ENCODE data around the gene RENBP.

RENBP gene

GRCh38 chrX:153945956-153946943 lies 1.8 kb upstream of the RENBP start:
- Histone ChIP-seq H3K27me3 (replicated peaks; ENCODE audit: control insufficient read depth, insufficient read depth, low read length) (no peaks in the 10 kb centered on the region), H3K4me3 (replicated peaks; ENCODE audit: low read depth, low read length) (no peak overlapping the region), H3K36me3 (ENCODE audit: control insufficient read depth, insufficient read depth, low read length) (peaks cover 13% of the 10 kb centered on the region)
- no peak for DNase-seq (ENCODE audit: extremely low read depth, insufficient read length)
- TF ChIP-seq, protein P1, sequence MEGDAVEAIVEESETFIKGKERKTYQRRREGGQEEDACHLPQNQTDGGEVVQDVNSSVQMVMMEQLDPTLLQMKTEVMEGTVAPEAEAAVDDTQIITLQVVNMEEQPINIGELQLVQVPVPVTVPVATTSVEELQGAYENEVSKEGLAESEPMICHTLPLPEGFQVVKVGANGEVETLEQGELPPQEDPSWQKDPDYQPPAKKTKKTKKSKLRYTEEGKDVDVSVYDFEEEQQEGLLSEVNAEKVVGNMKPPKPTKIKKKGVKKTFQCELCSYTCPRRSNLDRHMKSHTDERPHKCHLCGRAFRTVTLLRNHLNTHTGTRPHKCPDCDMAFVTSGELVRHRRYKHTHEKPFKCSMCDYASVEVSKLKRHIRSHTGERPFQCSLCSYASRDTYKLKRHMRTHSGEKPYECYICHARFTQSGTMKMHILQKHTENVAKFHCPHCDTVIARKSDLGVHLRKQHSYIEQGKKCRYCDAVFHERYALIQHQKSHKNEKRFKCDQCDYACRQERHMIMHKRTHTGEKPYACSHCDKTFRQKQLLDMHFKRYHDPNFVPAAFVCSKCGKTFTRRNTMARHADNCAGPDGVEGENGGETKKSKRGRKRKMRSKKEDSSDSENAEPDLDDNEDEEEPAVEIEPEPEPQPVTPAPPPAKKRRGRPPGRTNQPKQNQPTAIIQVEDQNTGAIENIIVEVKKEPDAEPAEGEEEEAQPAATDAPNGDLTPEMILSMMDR (IDR thresholded peaks at IDR 0.05; ENCODE audit: insufficient read depth, low read length, poor library complexity, severe bottlenecking) = no peak

GRCh38 chrX:153944800-153945150 lies 332 bp upstream of the RENBP start:
- no peak for DNase-seq (ENCODE audit: extremely low read depth, insufficient read length)
- Histone ChIP-seq H3K27me3 (replicated peaks; ENCODE audit: control insufficient read depth, insufficient read depth, low read length) (no peaks in the 10 kb centered on the region), H3K4me3 (replicated peaks; ENCODE audit: low read depth, low read length) (no peak overlapping the region), H3K36me3 (ENCODE audit: control insufficient read depth, insufficient read depth, low read length) (peaks cover 1% of the 10 kb centered on the region; the same call in 1 of the 2 replicates)
- TF ChIP-seq, protein P1 (IDR thresholded peaks at IDR 0.05; ENCODE audit: insufficient read depth, low read length, poor library complexity, severe bottlenecking) = no peak

DNA sequence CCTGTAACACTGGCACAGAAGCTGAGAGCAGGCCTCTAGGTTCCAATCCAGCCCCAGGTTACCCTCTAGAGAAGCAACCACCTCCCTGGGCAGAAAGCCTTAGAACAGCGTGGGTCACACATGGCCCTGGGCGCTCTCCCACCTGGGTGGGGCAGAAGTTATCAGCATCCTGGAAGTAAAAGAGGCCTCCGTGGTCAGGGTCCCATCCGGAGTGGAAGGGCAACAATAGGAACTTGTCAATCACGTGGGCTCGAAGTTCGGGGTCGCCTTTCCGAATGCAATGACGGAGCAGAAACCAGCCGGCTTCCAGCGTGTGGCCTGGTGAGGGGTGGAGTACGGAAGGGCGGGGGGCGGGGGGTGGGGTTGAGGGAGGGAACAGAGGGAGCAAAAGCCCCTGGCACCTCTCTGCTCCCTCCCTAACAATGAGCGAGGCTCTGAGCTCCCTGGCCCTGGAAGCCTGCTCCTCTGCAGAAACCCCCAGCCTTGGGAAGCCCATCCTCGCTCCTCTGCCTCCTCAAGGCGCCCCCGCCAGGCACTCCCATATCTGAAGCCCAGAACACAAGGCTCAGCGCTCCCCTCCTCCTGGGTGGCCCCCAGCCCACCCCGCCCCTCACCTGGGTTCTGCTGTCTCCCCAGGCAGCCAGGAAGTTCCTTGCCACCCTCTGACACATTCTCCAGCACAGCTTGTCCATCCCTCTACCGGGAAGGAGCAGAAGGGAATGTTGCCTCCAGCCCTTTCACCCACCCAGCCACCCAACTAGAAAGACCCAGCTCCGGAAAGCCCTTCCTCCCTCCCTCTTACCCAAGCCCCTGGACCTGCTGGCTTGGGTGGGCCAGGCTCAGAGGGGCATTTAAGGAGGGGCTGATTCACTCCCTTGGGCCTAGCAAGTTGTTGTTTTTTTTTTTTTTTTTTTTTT lies 2.8 kb downstream of the RENBP start:
- Histone ChIP-seq H3K27me3 (replicated peaks; ENCODE audit: control insufficient read depth, insufficient read depth, low read length) (no peaks in the 10 kb centered on the region), H3K4me3 (replicated peaks; ENCODE audit: low read depth, low read length) (no peak overlapping the region), H3K36me3 (ENCODE audit: control insufficient read depth, insufficient read depth, low read length) (no peaks in the 10 kb centered on the region)
- no peak for DNase-seq (ENCODE audit: extremely low read depth, insufficient read length)
- TF ChIP-seq, protein P1 (IDR thresholded peaks at IDR 0.05; ENCODE audit: insufficient read depth, low read length, poor library complexity, severe bottlenecking) = no peak

DNA sequence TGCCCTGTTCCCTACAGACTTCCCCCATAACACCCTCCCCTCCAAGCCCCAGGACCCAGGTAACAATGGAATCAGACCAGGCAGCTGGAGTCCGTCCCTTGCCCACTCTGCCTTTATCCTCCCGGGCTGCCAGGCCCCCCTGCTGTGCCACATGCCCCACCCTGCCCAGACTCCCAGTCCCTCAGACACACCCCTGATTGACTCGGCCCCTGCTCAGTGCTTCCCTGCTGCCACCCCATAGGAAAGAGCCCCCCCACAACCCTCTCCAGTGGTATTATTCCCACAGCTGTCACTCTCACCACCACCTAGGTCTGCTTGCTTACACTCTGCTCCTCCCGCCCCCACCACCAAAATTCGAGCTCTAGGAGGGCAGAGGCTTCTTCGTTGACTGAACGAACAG lies 4.9 kb downstream of the RENBP start:
- TF ChIP-seq, protein P1 (IDR thresholded peaks at IDR 0.05; ENCODE audit: insufficient read depth, low read length, poor library complexity, severe bottlenecking) = no peak
- no peak overlapping the region for H3K4me3 ChIP-seq (replicated peaks; ENCODE audit: low read depth, low read length)
- no peaks in the 10 kb centered on the region for H3K27me3 ChIP-seq (replicated peaks; ENCODE audit: control insufficient read depth, insufficient read depth, low read length)
- no peak for DNase-seq (ENCODE audit: extremely low read depth, insufficient read length)
- no peaks in the 10 kb centered on the region for H3K36me3 ChIP-seq (ENCODE audit: control insufficient read depth, insufficient read depth, low read length)

GRCh38 chrX:153938226-153938786 lies 6.1 kb downstream of the RENBP start:
- TF ChIP-seq, protein P1 (IDR thresholded peaks at IDR 0.05; ENCODE audit: insufficient read depth, low read length, poor library complexity, severe bottlenecking) = no peak
- Histone ChIP-seq H3K27me3 (replicated peaks; ENCODE audit: control insufficient read depth, insufficient read depth, low read length) (no peaks in the 10 kb centered on the region), H3K4me3 (replicated peaks; ENCODE audit: low read depth, low read length) (no peak overlapping the region), H3K36me3 (ENCODE audit: control insufficient read depth, insufficient read depth, low read length) (no peaks in the 10 kb centered on the region)
- DNase-seq (ENCODE audit: extremely low read depth, insufficient read length) = no peak
